Measurements from ENCODE around the gene RNF43. TPM values are rescaled to one million over a fixed set of nuclear protein-coding genes. Genes with fewer than 3 reads are reported as not detected.

The RNF43 gene
- polyA plus RNA-seq, 1 donor (not counting 4 experiments of a cell fraction or from before 2014, with no cell fraction given), result 15.0 TPM

- no peak for DNase-seq (ENCODE audit: low read depth, low spot score)
- Histone ChIP-seq H3K4me1 (ENCODE audit: control insufficient read depth, extremely low read depth, insufficient read depth, low read length) (peaks cover 18% of the 10 kb centered on the region), H3K9me3 (ENCODE audit: control insufficient read depth, low read depth, low read length) (no peaks in the 10 kb centered on the region), H3K4me3 (ENCODE audit: control insufficient read depth in 2 of 3, extremely low read depth in 1 of 3, insufficient read depth in 2 of 3, low read depth in 1 of 3, low read length in 3 of 3) (no peak overlapping the region), H3K4me2 (ENCODE audit: control insufficient read depth, extremely low read depth, insufficient read depth, low read depth, low read length) (no peak overlapping the region), H3K9me1 (ENCODE audit: control insufficient read depth, extremely low read depth, insufficient read depth, low read length) (peaks cover 2% of the 10 kb centered on the region), H3K36me3 (ENCODE audit: control insufficient read depth in 2 of 2, extremely low read depth in 1 of 2, insufficient read depth in 2 of 2, low read length in 2 of 2) (peaks cover 3 to 4% of the 10 kb centered on the region in 2 experiments), H2AFZ (ENCODE audit: control insufficient read depth, low read length) (no peak overlapping the region), H3K79me2 (ENCODE audit: control insufficient read depth, insufficient read depth, low read length) (peaks cover 62% of the 10 kb centered on the region), H3K9ac (ENCODE audit: control insufficient read depth, extremely low read depth, insufficient read depth, low read length) (no peak overlapping the region), H3K27ac (ENCODE audit: control insufficient read depth, insufficient read depth, low read length) (no peak overlapping the region), H3K27me3 (ENCODE audit: control insufficient read depth, extremely low read depth, insufficient read depth, low read length) (no peaks in the 10 kb centered on the region), H4K20me1 (ENCODE audit: control insufficient read depth, extremely low read depth, insufficient read depth, low read length) (peaks cover 7% of the 10 kb centered on the region)
- dilution Hi-C loops (cut with MboI; ENCODE audit: extremely low pct_ligation_motif_present, low sequenced_read_pairs), result no loop called here
- TF ChIP-seq EZH2 (IDR thresholded peaks at IDR 0.05; ENCODE audit: low read length) (no peak), CTCF (optimal IDR thresholded peaks at IDR 0.05 in 1 of 3, IDR thresholded peaks at IDR 0.05 in 1 of 3, conservative IDR thresholded peaks at IDR 0.05 in 1 of 3; ENCODE audit: extremely low read depth in 1 of 3, insufficient read depth in 2 of 3, low read length in 3 of 3) (no peak)
- FAIRE-seq, result no peak
Observed at GRCh38 chr17:58377661-58378060, 39.7 kb downstream of the RNF43 start.

- no peak for DNase-seq (ENCODE audit: low read depth, low spot score)
- Histone ChIP-seq H3K4me1 (ENCODE audit: control insufficient read depth, extremely low read depth, insufficient read depth, low read length) (peaks cover 15% of the 10 kb centered on the region), H3K4me2 (ENCODE audit: control insufficient read depth, extremely low read depth, insufficient read depth, low read depth, low read length) (no peak overlapping the region), H3K36me3 (ENCODE audit: control insufficient read depth in 2 of 2, extremely low read depth in 1 of 2, insufficient read depth in 2 of 2, low read length in 2 of 2) (peaks cover 4 to 5% of the 10 kb centered on the region in 2 experiments), H3K9ac (ENCODE audit: control insufficient read depth, extremely low read depth, insufficient read depth, low read length) (no peak overlapping the region), H4K20me1 (ENCODE audit: control insufficient read depth, extremely low read depth, insufficient read depth, low read length) (peaks cover 7% of the 10 kb centered on the region), H3K4me3 (ENCODE audit: control insufficient read depth in 2 of 3, extremely low read depth in 1 of 3, insufficient read depth in 2 of 3, low read depth in 1 of 3, low read length in 3 of 3) (no peak overlapping the region), H3K27me3 (ENCODE audit: control insufficient read depth, extremely low read depth, insufficient read depth, low read length) (no peaks in the 10 kb centered on the region), H3K9me1 (ENCODE audit: control insufficient read depth, extremely low read depth, insufficient read depth, low read length) (peaks cover 2% of the 10 kb centered on the region), H3K27ac (ENCODE audit: control insufficient read depth, insufficient read depth, low read length) (no peak overlapping the region), H2AFZ (ENCODE audit: control insufficient read depth, low read length) (no peak overlapping the region), H3K79me2 (ENCODE audit: control insufficient read depth, insufficient read depth, low read length) (peaks cover 60% of the 10 kb centered on the region), H3K9me3 (ENCODE audit: control insufficient read depth, low read depth, low read length) (no peaks in the 10 kb centered on the region)
- peak; percentile 87 for FAIRE-seq
- dilution Hi-C loops (cut with MboI; ENCODE audit: extremely low pct_ligation_motif_present, low sequenced_read_pairs), result no loop called here
- TF ChIP-seq CTCF (optimal IDR thresholded peaks at IDR 0.05 in 1 of 3, IDR thresholded peaks at IDR 0.05 in 1 of 3, conservative IDR thresholded peaks at IDR 0.05 in 1 of 3; ENCODE audit: extremely low read depth in 1 of 3, insufficient read depth in 2 of 3, low read length in 3 of 3) (no peak), EZH2 (IDR thresholded peaks at IDR 0.05; ENCODE audit: low read length) (no peak)
Observed at GRCh38 chr17:58377093-58377601, 40.2 kb downstream of the RNF43 start.
